Sigmoid colon (tissue), 7 donors: Measurements from ENCODE around the gene SLC32A1. TPM values are rescaled to one million over a fixed set of nuclear protein-coding genes. Genes with fewer than 3 reads are reported as not detected.

Experiments
- DNase-seq: peaks from one replicate; pipeline ENCODE4 v3.0.0-alpha.2; 2019
- H3K27ac ChIP-seq, 4 donors: fragments of 200-600 bp; sonication (generic); one replicate each; pipeline ENCODE4 v1.5.1; 2016 to 2019; ENCODE audit warnings: mild to moderate bottlenecking in 1 of 4
- H3K27me3 ChIP-seq, 3 donors: fragments of 200-600 bp; sonication (generic); one replicate each; pipeline ENCODE4 v1.5.1; 2019; ENCODE audit warnings: mild to moderate bottlenecking in 1 of 3
- H3K36me3 ChIP-seq, 4 donors: fragments of 200-600 bp; sonication (generic); one replicate each; pipeline ENCODE4 v1.5.1; 2016 to 2019
- H3K4me1 ChIP-seq, 4 donors: fragments of 200-600 bp; sonication (generic); one replicate each; pipeline ENCODE4 v1.5.1; 2017 to 2019
- H3K4me3 ChIP-seq, 4 donors: fragments of 200-600 bp; sonication (generic); one replicate each; pipeline ENCODE4 v1.5.1; 2017 to 2019; ENCODE audit warnings: mild to moderate bottlenecking in 2 of 4, moderate library complexity in 1 of 4
- H3K9me3 ChIP-seq, 4 donors: fragments of 200-600 bp in 3 of 4; sonication (generic) in 3 of 4; one replicate each; pipeline versions ENCODE4 v1.5.1 to v1.6.1; 2013 to 2019
- CTCF ChIP-seq, 4 experiments: fragments of 450-650 bp in 3 of 4; fragments of 200-600 bp in 1 of 4; IDR thresholded peaks; one replicate each; pipeline ENCODE4 v1.5.1; 2016 to 2019; ENCODE audit warnings: antibody characterized with exemption in 4 of 4, mild to moderate bottlenecking in 3 of 4, moderate library complexity in 2 of 4
- EP300 ChIP-seq, 4 donors: sonication (generic); formaldehyde crosslinking; IDR thresholded peaks; one replicate each; pipeline ENCODE4 v1.6.1; 2017; ENCODE audit warnings: antibody characterized with exemption in 4 of 4
- POLR2A ChIP-seq, 2 donors: fragments of 450-650 bp; IDR thresholded peaks; one replicate each; pipeline ENCODE4 v1.6.1; 2016; ENCODE audit warnings: antibody characterized with exemption in 2 of 2, mild to moderate bottlenecking in 2 of 2, moderate library complexity in 2 of 2
- POLR2AphosphoS5 ChIP-seq, 4 donors: sonication (generic); formaldehyde crosslinking; IDR thresholded peaks; one replicate each; pipeline ENCODE4 v1.6.1; 2017; ENCODE audit warnings: antibody characterized with exemption in 4 of 4
- WGBS, 2 donors: extraction: QIAGEN DNeasy Blood & Tissue Kit; methylation state at CpG; one replicate each; pipeline ENCODE4 v1.1.7; 2013; 5-methylcytosine and 5-hydroxymethylcytosine counted together
- intact Hi-C: fragments of 100-400 bp; cut with DNase I; formaldehyde crosslinking; loops from one replicate; pipeline ENCODE4 v1.15.1; 2023
- polyA plus RNA-seq, 3 donors: library from polyadenylated mRNA; stranded (reverse); fragments of 200-250 nt; gene quantifications; one replicate each; pipeline ENCODE4 v1.2.3, GENCODE V29; 2013
- total RNA-seq, 4 donors: library from RNA; depleted of rRNA; stranded (reverse); fragments of >200 nt; gene quantifications; one replicate each; pipeline ENCODE4 v1.1.0, GENCODE V29; 2016
- donor health status: healthy with polysubstance abuse.
- donor health status: Bipolar disorder and iron deficiency.
- donor health status: healthy.

Gene SLC32A1
- total and polyA plus RNA-seq, 7 donors: 0.06 TPM; not detected in 6

DNA sequence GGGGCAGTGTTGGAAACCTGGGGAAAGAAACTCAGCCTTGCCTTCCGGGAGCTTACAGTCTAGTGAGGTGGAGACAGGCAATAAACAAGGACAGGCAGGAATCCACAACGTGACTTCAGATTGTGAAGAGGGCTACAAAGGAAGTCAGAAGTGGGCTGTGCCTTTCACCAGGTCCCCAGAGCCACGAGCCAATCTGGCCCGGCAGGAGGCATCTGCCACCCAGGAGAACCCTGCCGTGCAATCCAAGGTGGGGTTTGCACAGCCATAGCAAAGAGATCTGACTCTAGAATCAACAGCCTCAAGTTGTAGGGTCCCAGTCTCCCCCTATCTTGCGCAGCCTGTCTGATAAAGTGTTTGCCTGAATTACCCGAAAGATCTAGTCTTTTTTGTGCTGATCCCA is 5.5 kb downstream of the SLC32A1 start:
- 8% methylated on average over 7 of the region's 7 CpGs for WGBS, 2 donors
- DNase-seq: no peak
- no peak overlapping the region for H3K4me3 ChIP-seq
- no peaks in the 10 kb centered on the region for H3K9me3 ChIP-seq
- no peak overlapping the region for H3K27ac ChIP-seq
- no peaks in the 10 kb centered on the region for H3K36me3 ChIP-seq
- peaks cover 0 to 45% (median 26%) of the 10 kb centered on the region in 4 donors for H3K4me1 ChIP-seq
- intact Hi-C loops: no loop called here
- TF ChIP-seq POLR2A (IDR thresholded peaks at IDR 0.05): no peak
- TF ChIP-seq CTCF (IDR thresholded peaks at IDR 0.05): no peak
- TF ChIP-seq EP300 (IDR thresholded peaks at IDR 0.05): no peak
- TF ChIP-seq POLR2AphosphoS5 (IDR thresholded peaks at IDR 0.05): no peak
- peaks cover 72 to 99% (median 98%) of the 10 kb centered on the region in 3 donors for H3K27me3 ChIP-seq

- Histone ChIP-seq H3K4me1 (peaks cover 0 to 39% (median 23%) of the 10 kb centered on the region in 4 donors), H3K27me3 (peaks cover 65 to 98% (median 91%) of the 10 kb centered on the region in 3 donors), H3K36me3 (no peaks in the 10 kb centered on the region), H3K9me3 (no peaks in the 10 kb centered on the region), H3K4me3 (peak overlapping the region in 1 of 4 donors; percentile 31), H3K27ac (no peak overlapping the region)
- intact Hi-C loops: no loop called here
- no peak for DNase-seq
- WGBS, 2 donors: 4 to 6% methylated on average over 41 of the region's 41 CpGs
- TF ChIP-seq POLR2AphosphoS5 (IDR thresholded peaks at IDR 0.05) (no peak), EP300 (IDR thresholded peaks at IDR 0.05) (no peak), CTCF (IDR thresholded peaks at IDR 0.05) (no peak), POLR2A (IDR thresholded peaks at IDR 0.05) (no peak)
These were observed 6.1 kb downstream of the SLC32A1 start for GRCh38 chr20:38730167-38730988.

GRCh38 chr20:38730989-38731737 is 6.9 kb downstream of the SLC32A1 start:
- WGBS, 2 donors: 2 to 3% methylated on average over 40 of the region's 40 CpGs
- Histone ChIP-seq H3K4me1 (peaks cover 0 to 36% (median 17%) of the 10 kb centered on the region in 4 donors), H3K36me3 (no peaks in the 10 kb centered on the region), H3K27me3 (peaks cover 58 to 97% (median 84%) of the 10 kb centered on the region in 3 donors), H3K4me3 (peak overlapping the region in 3 of 4 donors; percentile 5 to 31 (median 31)), H3K9me3 (no peaks in the 10 kb centered on the region), H3K27ac (no peak overlapping the region)
- peak; percentile 63 for DNase-seq
- TF ChIP-seq EP300 (IDR thresholded peaks at IDR 0.05) (no peak), POLR2AphosphoS5 (IDR thresholded peaks at IDR 0.05) (peak in 2 of 4 donors; percentile 32 to 37), CTCF (IDR thresholded peaks at IDR 0.05) (peak; percentile 60 to 97 (median 76))
- intact Hi-C loops: loop anchor here (1.0 kb wide), 1 partner anchor 85 kb away; no protein-coding TSS in a partner anchor

DNA sequence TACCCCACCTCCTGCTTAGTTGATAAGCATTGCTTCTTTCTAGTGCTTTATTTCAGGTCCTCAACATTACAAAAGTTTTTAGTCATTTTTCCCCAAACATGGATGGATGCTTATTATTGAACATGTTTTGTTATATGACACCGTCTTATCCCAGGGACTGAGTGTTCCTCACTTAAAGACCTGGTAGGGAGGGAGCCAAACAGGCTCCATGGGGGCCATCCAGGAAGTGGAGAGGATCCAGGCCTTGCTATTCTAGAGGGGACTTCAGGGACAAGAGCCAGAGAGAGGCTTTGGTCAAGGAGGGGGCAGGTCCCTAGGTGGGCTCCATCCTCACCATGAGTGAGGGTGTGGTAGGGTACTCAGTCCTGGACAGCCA is 7.4 kb downstream of the SLC32A1 start:
- peaks cover 0 to 34% (median 16%) of the 10 kb centered on the region in 4 donors for H3K4me1 ChIP-seq
- peaks cover 52 to 95% (median 78%) of the 10 kb centered on the region in 3 donors for H3K27me3 ChIP-seq
- 44 to 63% methylated on average over 1 of the region's 1 CpG for WGBS, 2 donors
- DNase-seq: peak; percentile 38
- no peak overlapping the region for H3K27ac ChIP-seq
- H3K4me3 ChIP-seq: peak overlapping the region in 1 of 4 donors; percentile 31
- H3K36me3 ChIP-seq: no peaks in the 10 kb centered on the region
- intact Hi-C loops: loop anchor here (1.0 kb wide), 1 partner anchor 85 kb away; no protein-coding TSS in a partner anchor
- H3K9me3 ChIP-seq: no peaks in the 10 kb centered on the region
- TF ChIP-seq POLR2A (IDR thresholded peaks at IDR 0.05) (no peak), EP300 (IDR thresholded peaks at IDR 0.05) (no peak), POLR2AphosphoS5 (IDR thresholded peaks at IDR 0.05) (no peak), CTCF (IDR thresholded peaks at IDR 0.05) (peak in 1 of 4 experiments; percentile 0)
